Retinal pigment epithelial cell (primary cell): Measurements from ENCODE around the gene DDIT3.

Source experiments
- DNase-seq: peaks from one replicate; pipeline ENCODE4 v3.0.0-alpha.2; 2010; ENCODE audit warnings: low read depth
- H3K4me3 ChIP-seq: 2 replicates; pipeline ENCODE4 v1.5.1; 2011; ENCODE audit warnings: mild to moderate bottlenecking, low read length, control low read depth, moderate library complexity
- CTCF ChIP-seq: conservative IDR thresholded peaks from 2 replicates; pipeline ENCODE4 v1.5.1; 2011; ENCODE audit warnings: low read depth, low read length, control low read depth, inconsistent platforms

DDIT3 gene

GRCh38 chr12:57525615-57526383 is 5.5 kb upstream of the DDIT3 start:
- TF ChIP-seq CTCF = no peak
- DNase-seq = no peak
- H3K4me3 ChIP-seq = no peak overlapping the region

GRCh38 chr12:57524814-57525614 is 4.7 kb upstream of the DDIT3 start:
- DNase-seq = no peak
- no peak for TF ChIP-seq CTCF
- peak overlapping the region; percentile 72 for H3K4me3 ChIP-seq

GRCh38 chr12:57523706-57524614 is 3.6 kb upstream of the DDIT3 start:
- no peak for DNase-seq
- peak overlapping the region; percentile 72 for H3K4me3 ChIP-seq
- no peak for TF ChIP-seq CTCF

- H3K4me3 ChIP-seq = peak overlapping the region; percentile 72
- TF ChIP-seq CTCF = no peak
- DNase-seq = no peak
Observed at GRCh38 chr12:57522887-57523705, 2.8 kb upstream of the DDIT3 start.

GRCh38 chr12:57522011-57522886 is 1.9 kb upstream of the DDIT3 start, which contains the start of gene MBD6:
TSS of gene MBD6 (plus strand) at chr12:57522824. CDS start at chr12:57524304, 1,480 bp downstream.
- peak; percentile 74 for DNase-seq
- H3K4me3 ChIP-seq = peak within 1 kb of the TSS; percentile 72
- TF ChIP-seq CTCF = no peak
